Measurements from ENCODE around the gene KLHDC4. TPM values are rescaled to one million over a fixed set of nuclear protein-coding genes. Genes with fewer than 3 reads are reported as not detected.

Gene KLHDC4
- total and polyA plus RNA-seq, 8 donors = 25.5 to 119 (median 43.5) TPM

- 77 to 83% (median 79%) methylated on average over 23 to 25 of the region's 25 CpGs for WGBS, 5 donors
Measured at GRCh38 chr16:87662254-87663204, 103.3 kb downstream of the KLHDC4 start.

GRCh38 chr16:87661561-87661960, 104.2 kb downstream of the KLHDC4 start:
- Histone ChIP-seq H3K9me3 (peaks cover 0 to 10% (median 8%) of the 10 kb centered on the region in 4 donors), H3K4me3 (no peak overlapping the region), H3K27ac (no peak overlapping the region), H3K36me3 (no peaks in the 10 kb centered on the region), H3K27me3 (peaks cover 0 to 74% (median 24%) of the 10 kb centered on the region in 3 donors), H3K4me1 (no peaks in the 10 kb centered on the region)
- WGBS, 5 donors = 16 to 25% (median 19%) methylated on average over 13 to 16 of the region's 16 CpGs
- TF ChIP-seq CTCF (IDR thresholded peaks at IDR 0.05) (no peak), POLR2AphosphoS5 (IDR thresholded peaks at IDR 0.05) (no peak), POLR2A (IDR thresholded peaks at IDR 0.05) (no peak), EP300 (IDR thresholded peaks at IDR 0.05) (no peak)
- intact Hi-C loops (cut with DNase I; ENCODE audit: low total_unique reads) = no loop called here
- peak in 1 of 2 donors; percentile 80 for DNase-seq

More at GRCh38 chr16:87662254-87663204, 103.3 kb downstream of the KLHDC4 start:
- no peak for DNase-seq
- intact Hi-C loops (cut with DNase I; ENCODE audit: low total_unique reads) = no loop called here
- peaks cover 0 to 80% (median 24%) of the 10 kb centered on the region in 3 donors for H3K27me3 ChIP-seq
- TF ChIP-seq POLR2A (IDR thresholded peaks at IDR 0.05) (no peak), EP300 (IDR thresholded peaks at IDR 0.05) (no peak), POLR2AphosphoS5 (IDR thresholded peaks at IDR 0.05) (no peak), CTCF (IDR thresholded peaks at IDR 0.05) (no peak)
- no peaks in the 10 kb centered on the region for H3K36me3 ChIP-seq
- no peak overlapping the region for H3K4me3 ChIP-seq
- H3K9me3 ChIP-seq = peaks cover 0 to 6% (median 4%) of the 10 kb centered on the region in 4 donors
- no peak overlapping the region for H3K27ac ChIP-seq
- H3K4me1 ChIP-seq = no peaks in the 10 kb centered on the region

- Histone ChIP-seq H3K4me3 (no peak overlapping the region), H3K27me3 (peaks cover 0 to 61% (median 24%) of the 10 kb centered on the region in 3 donors), H3K36me3 (no peaks in the 10 kb centered on the region), H3K4me1 (no peaks in the 10 kb centered on the region), H3K27ac (no peak overlapping the region), H3K9me3 (peaks cover 0 to 10% (median 8%) of the 10 kb centered on the region in 4 donors)
- intact Hi-C loops (cut with DNase I; ENCODE audit: low total_unique reads) = no loop called here
- TF ChIP-seq EP300 (IDR thresholded peaks at IDR 0.05) (no peak), CTCF (IDR thresholded peaks at IDR 0.05) (no peak), POLR2A (IDR thresholded peaks at IDR 0.05) (no peak), POLR2AphosphoS5 (IDR thresholded peaks at IDR 0.05) (no peak)
- no peak for DNase-seq
- 16 to 54% (median 41%) methylated on average over 3 to 14 of the region's 14 CpGs for WGBS, 5 donors
Measured at GRCh38 chr16:87658564-87659225, 107.1 kb downstream of the KLHDC4 start.

Other genes starting within 250 kb of the KLHDC4 start
- gene JPH3, start 163.5 kb downstream of the KLHDC4 start, total RNA-seq = 1 to 10 TPM in 1 of 5 donors, under 1 TPM in 2, not detected in 2; 0.58 to 1.3 (median 0.73) TPM
- 1 to 10 TPM in 1 of 3 donors, under 1 TPM in 2; 0.31 to 1.3 (median 0.46) TPM for gene JPH3, start 163.5 kb downstream of the KLHDC4 start, polyA plus RNA-seq
- 10 to 100 TPM in 3 of 5 donors, 1 to 10 TPM in 2; 1.4 to 24.1 (median 11.0) TPM for gene SLC7A5, start 103.5 kb upstream of the KLHDC4 start, total RNA-seq
- 10 to 100 TPM in 1 of 3 donors, 1 to 10 TPM in 2; 3.5 to 74.8 (median 9.0) TPM for gene SLC7A5, start 103.5 kb upstream of the KLHDC4 start, polyA plus RNA-seq
- gene CA5A, start 170.5 kb upstream of the KLHDC4 start, total RNA-seq = not detected
- not detected for gene CA5A, start 170.5 kb upstream of the KLHDC4 start, polyA plus RNA-seq
- 100 to 1,000 TPM in 1 of 5 donors, 10 to 100 TPM in 4; 17.4 to 144 (median 71.2) TPM for gene BANP, start 185.4 kb upstream of the KLHDC4 start, total RNA-seq
- 10 to 100 TPM in 1 of 3 donors, 1 to 10 TPM in 2; 6.0 to 10.3 (median 7.5) TPM for gene BANP, start 185.4 kb upstream of the KLHDC4 start, polyA plus RNA-seq